Measurements from ENCODE around the gene TSSK3. TPM values are rescaled to one million over a fixed set of nuclear protein-coding genes. Genes with fewer than 3 reads are reported as not detected.

The TSSK3 gene
- total and polyA plus RNA-seq, 9 of the 15 experiments (the other 6 are each of a cell fraction or from before 2014, with no cell fraction given), result 0.27 to 2.8 (median 1.9) TPM

DNA sequence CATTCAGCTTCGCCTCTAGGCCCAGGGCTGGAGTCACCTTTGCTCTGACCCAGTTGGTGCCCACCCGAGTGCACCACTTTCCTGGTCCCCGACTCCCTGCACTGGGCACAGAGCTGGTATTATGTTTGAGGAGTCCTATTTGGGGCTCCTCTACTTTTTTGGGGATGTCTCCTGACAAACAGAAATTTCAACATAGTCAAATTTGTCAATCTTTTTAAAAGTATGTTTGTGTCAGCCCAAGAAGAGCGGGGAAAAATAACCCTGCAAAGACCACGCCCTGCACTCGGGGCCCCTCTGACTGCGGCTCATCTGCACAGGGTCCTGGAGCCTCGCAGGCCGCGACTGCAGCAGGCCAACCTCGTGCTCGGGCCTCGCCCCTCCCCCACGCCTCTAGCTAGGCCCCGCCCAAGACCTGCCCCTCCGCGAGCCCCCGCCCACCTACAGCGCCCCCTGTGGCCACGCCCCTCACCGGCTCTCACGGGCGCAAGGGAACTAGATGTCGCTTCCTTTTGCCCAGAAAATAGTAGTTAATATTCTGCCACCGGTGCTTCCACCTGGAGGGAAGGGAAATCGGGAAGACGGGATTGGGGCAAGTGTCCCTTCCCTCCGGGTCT lies 11.4 kb upstream of the TSSK3 start (continued):
- TF ChIP-seq, protein P1, sequence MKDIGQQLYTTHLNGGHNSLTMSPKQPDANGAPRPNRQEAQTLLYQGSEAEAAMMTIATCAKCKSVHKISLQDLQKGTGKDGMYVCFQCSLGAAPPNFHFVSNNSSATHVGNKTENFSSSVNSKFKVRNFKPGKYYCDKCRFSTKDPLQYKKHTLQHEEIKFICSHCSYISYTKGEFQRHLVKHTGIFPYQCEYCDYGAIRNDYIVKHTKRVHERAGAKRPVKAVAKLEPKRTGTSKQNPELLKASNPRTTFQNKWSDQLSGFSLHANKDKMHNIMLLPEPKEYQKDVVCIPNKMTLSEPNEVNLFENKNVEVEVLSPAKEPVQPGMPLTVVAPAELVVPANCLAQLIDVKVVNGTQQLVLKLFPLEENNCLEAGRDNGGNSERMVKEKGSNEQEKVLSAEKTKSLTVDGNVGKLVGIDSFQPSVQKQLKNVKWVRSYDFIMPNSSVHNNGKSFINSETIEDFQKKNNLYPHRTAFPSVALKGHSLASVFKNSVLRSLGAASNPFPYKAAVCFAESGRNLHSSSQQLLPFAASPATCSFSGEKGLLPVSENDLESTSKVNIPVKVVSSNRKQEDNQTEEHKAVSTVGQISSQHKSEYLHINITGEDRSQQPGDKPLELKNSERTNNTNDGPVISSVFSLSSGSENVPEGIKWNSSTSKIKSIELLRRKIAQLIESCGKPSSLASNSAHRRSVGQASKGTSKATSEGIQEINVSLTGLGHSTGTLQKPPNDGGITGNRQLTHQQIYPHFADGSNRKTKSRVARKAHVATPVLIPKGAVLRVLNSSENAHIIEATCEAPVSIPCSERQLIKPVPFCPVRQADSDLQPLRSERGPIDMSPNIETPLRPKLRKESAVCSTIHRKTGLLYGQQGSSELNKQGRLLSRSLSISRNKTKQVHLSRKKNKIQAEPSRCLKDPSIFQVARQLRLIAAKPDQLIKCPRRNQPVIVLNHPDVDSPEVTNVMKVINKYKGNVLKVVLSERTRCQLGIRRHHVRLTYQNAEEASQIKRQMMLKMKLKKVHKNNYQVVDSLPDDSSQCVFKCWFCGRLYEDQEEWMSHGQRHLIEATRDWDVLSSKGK (CRISPR knock-in tag; IDR thresholded peaks at IDR 0.05), result no peak
- peak; percentile 86 for TF ChIP-seq GABPA (tag; conservative IDR thresholded peaks at IDR 0.05; ENCODE audit: low read depth)
- 0 out of 2 replicates have a peak, but pooled peaks have one; percentile 29 for TF ChIP-seq LEF1 (IDR thresholded peaks at IDR 0.05)
- TF ChIP-seq, protein P2, sequence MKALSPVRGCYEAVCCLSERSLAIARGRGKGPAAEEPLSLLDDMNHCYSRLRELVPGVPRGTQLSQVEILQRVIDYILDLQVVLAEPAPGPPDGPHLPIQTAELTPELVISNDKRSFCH (CRISPR knock-in tag; IDR thresholded peaks at IDR 0.05), result peak; percentile 45; the same call in 1 of the 2 replicates
- TF ChIP-seq, protein P2 (tag; IDR thresholded peaks at IDR 0.05), result peak; percentile 52
- peak; percentile 92; the same call in 1 of the 2 replicates for TF ChIP-seq ERF (CRISPR knock-in tag; IDR thresholded peaks at IDR 0.05)
- TF ChIP-seq MEF2A (IDR thresholded peaks at IDR 0.05; ENCODE audit: control insufficient read depth, low read depth, low read length), result no peak
- 0 out of 2 replicates have a peak, but pooled peaks have one; percentile 45 for TF ChIP-seq PTBP1 (IDR thresholded peaks at IDR 0.05; ENCODE audit: low read depth, low read length)
- TF ChIP-seq KHSRP (IDR thresholded peaks at IDR 0.05), result no peak
- TF ChIP-seq HCFC1 (IDR thresholded peaks at IDR 0.05; ENCODE audit: low read depth, low read length), result peak; percentile 54; the same call in 1 of the 2 replicates
- no peak; the same call in 1 of the 2 replicates for TF ChIP-seq ZNF717 (CRISPR knock-in tag; IDR thresholded peaks at IDR 0.05)
- TF ChIP-seq SAFB2 (IDR thresholded peaks at IDR 0.05; ENCODE audit: borderline replicate concordance, low read depth, low read length, severe bottlenecking), result no peak
- TF ChIP-seq SREBF2 (CRISPR knock-in tag; IDR thresholded peaks at IDR 0.05), result 0 out of 2 replicates have a peak, but pooled peaks have one; percentile 48
- TF ChIP-seq CREM (IDR thresholded peaks at IDR 0.05; ENCODE audit: low read depth), result peak; percentile 41; the same call in 1 of the 2 replicates
- TF ChIP-seq, protein P3, sequence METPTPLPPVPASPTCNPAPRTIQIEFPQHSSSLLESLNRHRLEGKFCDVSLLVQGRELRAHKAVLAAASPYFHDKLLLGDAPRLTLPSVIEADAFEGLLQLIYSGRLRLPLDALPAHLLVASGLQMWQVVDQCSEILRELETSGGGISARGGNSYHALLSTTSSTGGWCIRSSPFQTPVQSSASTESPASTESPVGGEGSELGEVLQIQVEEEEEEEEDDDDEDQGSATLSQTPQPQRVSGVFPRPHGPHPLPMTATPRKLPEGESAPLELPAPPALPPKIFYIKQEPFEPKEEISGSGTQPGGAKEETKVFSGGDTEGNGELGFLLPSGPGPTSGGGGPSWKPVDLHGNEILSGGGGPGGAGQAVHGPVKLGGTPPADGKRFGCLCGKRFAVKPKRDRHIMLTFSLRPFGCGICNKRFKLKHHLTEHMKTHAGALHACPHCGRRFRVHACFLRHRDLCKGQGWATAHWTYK (CRISPR knock-in tag; IDR thresholded peaks at IDR 0.05), result peak; percentile 86; the same call in 1 of the 2 replicates
- TF ChIP-seq ATF7 (IDR thresholded peaks at IDR 0.05), result peak; percentile 39; the same call in 1 of the 2 replicates
- peak; percentile 76 for TF ChIP-seq GABPB1 (CRISPR knock-in tag; IDR thresholded peaks at IDR 0.05)
- no peak; the same call in none of the 2 replicates for TF ChIP-seq DIDO1 (tag; IDR thresholded peaks at IDR 0.05; ENCODE audit: low read depth)
- TF ChIP-seq NFIC (IDR thresholded peaks at IDR 0.05), result no peak; the same call in 1 of the 2 replicates
- TF ChIP-seq JUN (IDR thresholded peaks at IDR 0.05; ENCODE audit: borderline replicate concordance, low read depth, low read length), result peak; percentile 60; the same call in 1 of the 2 replicates
- TF ChIP-seq JUN (CRISPR knock-in tag; IDR thresholded peaks at IDR 0.05; ENCODE audit: borderline replicate concordance), result no peak
- no peak for TF ChIP-seq SAFB (IDR thresholded peaks at IDR 0.05; ENCODE audit: borderline replicate concordance, low read depth, low read length)
- peak; percentile 0; the same call in 1 of the 2 replicates for TF ChIP-seq JUND (IDR thresholded peaks at IDR 0.05; ENCODE audit: borderline replicate concordance, low read depth, low read length)
- no peak; the same call in 2 of the 3 replicates for TF ChIP-seq JUND (tag; IDR thresholded peaks at IDR 0.05; ENCODE audit: borderline replicate concordance, low read depth, low read length)
- TF ChIP-seq HLTF (IDR thresholded peaks at IDR 0.05), result 0 out of 2 replicates have a peak, but pooled peaks have one; percentile 9
- no peak for TF ChIP-seq ZNF146 (CRISPR knock-in tag; IDR thresholded peaks at IDR 0.05; ENCODE audit: unreplicated experiment)
